ENCODE results near the gene SIMC1. TPM values are rescaled to one million over a fixed set of nuclear protein-coding genes. Genes with fewer than 3 reads are reported as not detected.

The SIMC1 gene
- total RNA-seq, 2 experiments from 2014 or later = 33.6 to 57.5 TPM

GRCh38 chr5:176320577-176320976 lies 82.4 kb downstream of the SIMC1 start:
- peaks cover 30% of the 10 kb centered on the region for H3K36me3 ChIP-seq (ENCODE audit: insufficient read depth, low read length)
- no peak overlapping the region for H3K4me3 ChIP-seq (ENCODE audit: low read depth, low read length, poor library complexity, severe bottlenecking)
- H3K9me3 ChIP-seq (ENCODE audit: low read length) = no peaks in the 10 kb centered on the region
- no peak overlapping the region for H2AFZ ChIP-seq (ENCODE audit: low read length)
- ChIA-PET POLR2A (interaction anchor here (0.9 to 1.0 kb wide), 2 partner anchors 10 to 37 kb away, joined by 3 read pairs; no protein-coding TSS in a partner anchor), CTCF (ENCODE audit: unreplicated experiment) (no interaction called here)
- H3K4me2 ChIP-seq (ENCODE audit: low read length) = no peak overlapping the region
- H4K20me1 ChIP-seq (ENCODE audit: insufficient read depth, low read length) = no peaks in the 10 kb centered on the region
- TF ChIP-seq EZH2phosphoT487 (IDR thresholded peaks at IDR 0.05; ENCODE audit: borderline replicate concordance, low read depth, low read length) (no peak), CTCF (conservative IDR thresholded peaks at IDR 0.05; ENCODE audit: low read length) (no peak)
- H3K4me1 ChIP-seq (ENCODE audit: insufficient read depth, low read length, poor library complexity, severe bottlenecking) = no peaks in the 10 kb centered on the region
- H3K27ac ChIP-seq (ENCODE audit: low read depth, low read length, poor library complexity, severe bottlenecking) = no peak overlapping the region
- BruUV-seq (replicated peaks) = no TSS peak
- intact Hi-C loops (cut with micrococcal nuclease; ENCODE audit: unreplicated experiment) = no loop called here
- no peak for DNase-seq (ENCODE audit: low spot score)
- H3K79me2 ChIP-seq (ENCODE audit: insufficient read depth, low read depth, low read length) = no peaks in the 10 kb centered on the region
- H3K9me2 ChIP-seq (ENCODE audit: insufficient read depth, low read length) = no peaks in the 10 kb centered on the region

DNA sequence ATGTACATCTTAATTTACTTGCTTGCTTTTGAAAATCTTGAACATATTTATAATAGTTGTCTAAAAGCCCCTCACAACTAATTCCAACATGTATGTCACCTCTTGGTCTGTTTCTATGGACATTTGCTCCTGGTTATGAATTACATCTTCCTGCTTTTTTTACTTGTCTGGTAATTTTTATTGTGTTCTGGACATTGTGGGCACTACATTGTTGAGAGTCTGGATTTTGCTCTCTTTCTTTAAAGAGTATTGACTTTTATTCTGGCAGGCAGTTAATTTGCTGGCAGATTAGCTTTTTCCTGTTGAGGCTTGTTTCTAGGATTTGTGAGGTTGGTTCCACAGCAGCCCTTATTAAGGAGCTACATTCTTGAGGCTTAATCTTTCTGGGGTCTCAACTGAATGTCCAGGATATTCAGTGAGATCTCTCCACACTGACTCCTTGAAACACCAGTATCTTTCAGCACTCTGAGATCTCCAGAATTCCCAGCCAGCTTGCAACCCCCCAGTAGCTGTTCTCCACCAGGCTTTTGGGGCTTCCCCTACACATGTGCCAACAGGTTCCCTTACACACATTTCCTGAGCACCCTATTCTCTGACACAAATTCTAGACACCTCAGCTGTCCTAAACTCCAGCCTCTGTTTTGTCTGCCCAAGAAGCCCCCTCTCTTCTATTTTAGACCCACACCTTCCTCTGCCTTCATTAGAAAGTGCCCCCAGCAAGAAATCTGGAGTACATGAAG lies 96.0 kb downstream of the SIMC1 start:
- no peaks in the 10 kb centered on the region for H3K9me2 ChIP-seq (ENCODE audit: insufficient read depth, low read length)
- no peak overlapping the region for H3K27ac ChIP-seq (ENCODE audit: low read depth, low read length, poor library complexity, severe bottlenecking)
- POLR2A ChIA-PET = no interaction called here
- H3K4me2 ChIP-seq (ENCODE audit: low read length) = no peak overlapping the region
- CTCF ChIA-PET (ENCODE audit: unreplicated experiment) = no interaction called here
- H2AFZ ChIP-seq (ENCODE audit: low read length) = no peak overlapping the region
- BruUV-seq (replicated peaks) = no TSS peak
- TF ChIP-seq CTCF (conservative IDR thresholded peaks at IDR 0.05; ENCODE audit: low read length) = no peak
- H3K4me3 ChIP-seq (ENCODE audit: low read depth, low read length, poor library complexity, severe bottlenecking) = no peak overlapping the region
- intact Hi-C loops (cut with micrococcal nuclease; ENCODE audit: unreplicated experiment) = no loop called here
- no peaks in the 10 kb centered on the region for H4K20me1 ChIP-seq (ENCODE audit: insufficient read depth, low read length)
- no peaks in the 10 kb centered on the region for H3K79me2 ChIP-seq (ENCODE audit: insufficient read depth, low read depth, low read length)
- no peak for DNase-seq (ENCODE audit: low spot score)
- H3K36me3 ChIP-seq (ENCODE audit: insufficient read depth, low read length) = peaks cover 37% of the 10 kb centered on the region
- H3K9me3 ChIP-seq (ENCODE audit: low read length) = no peaks in the 10 kb centered on the region
- no peaks in the 10 kb centered on the region for H3K4me1 ChIP-seq (ENCODE audit: insufficient read depth, low read length, poor library complexity, severe bottlenecking)

DNA sequence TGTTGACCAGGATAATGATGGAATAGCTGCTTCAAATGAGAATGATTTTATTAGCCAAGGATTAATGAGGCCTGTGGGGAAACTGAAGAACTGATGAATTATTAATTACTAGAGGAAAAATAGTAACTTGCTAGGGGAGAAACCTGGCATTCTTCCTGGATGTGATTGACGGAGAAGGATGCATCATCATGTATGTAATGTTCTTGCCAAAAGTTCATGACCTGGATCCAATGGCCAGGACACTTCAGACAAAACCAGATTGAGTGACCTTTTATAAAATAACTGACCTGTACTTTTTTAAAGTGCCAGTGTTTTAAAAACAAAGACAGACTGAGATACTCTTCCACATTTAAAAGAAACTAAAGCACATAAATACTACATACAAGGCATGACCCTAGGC lies 99.7 kb downstream of the SIMC1 start:
- H3K27ac ChIP-seq (ENCODE audit: low read depth, low read length, poor library complexity, severe bottlenecking) = no peak overlapping the region
- POLR2A ChIA-PET = interaction anchor here (0.6 kb wide), 1 partner anchor 237 kb away, joined by 3 read pairs; no protein-coding TSS in a partner anchor
- peaks cover 37% of the 10 kb centered on the region for H3K36me3 ChIP-seq (ENCODE audit: insufficient read depth, low read length)
- TF ChIP-seq EZH2phosphoT487 (IDR thresholded peaks at IDR 0.05; ENCODE audit: borderline replicate concordance, low read depth, low read length) = no peak
- no peak for TF ChIP-seq CTCF (conservative IDR thresholded peaks at IDR 0.05; ENCODE audit: low read length)
- H3K9me3 ChIP-seq (ENCODE audit: low read length) = no peaks in the 10 kb centered on the region
- no peak overlapping the region for H3K4me3 ChIP-seq (ENCODE audit: low read depth, low read length, poor library complexity, severe bottlenecking)
- no peaks in the 10 kb centered on the region for H3K79me2 ChIP-seq (ENCODE audit: insufficient read depth, low read depth, low read length)
- intact Hi-C loops (cut with micrococcal nuclease; ENCODE audit: unreplicated experiment) = no loop called here
- no peaks in the 10 kb centered on the region for H3K4me1 ChIP-seq (ENCODE audit: insufficient read depth, low read length, poor library complexity, severe bottlenecking)
- no peak for DNase-seq (ENCODE audit: low spot score)
- BruUV-seq (replicated peaks) = no TSS peak
- H4K20me1 ChIP-seq (ENCODE audit: insufficient read depth, low read length) = no peaks in the 10 kb centered on the region
- CTCF ChIA-PET (ENCODE audit: unreplicated experiment) = no interaction called here
- H2AFZ ChIP-seq (ENCODE audit: low read length) = no peak overlapping the region
- no peak overlapping the region for H3K4me2 ChIP-seq (ENCODE audit: low read length)
- no peaks in the 10 kb centered on the region for H3K9me2 ChIP-seq (ENCODE audit: insufficient read depth, low read length)
